K562 (cell line): Measurements from ENCODE around the gene RCC2. TPM values are rescaled to one million over a fixed set of nuclear protein-coding genes. Genes with fewer than 3 reads are reported as not detected.

ENCODE experiments used
- CCNT2 ChIP-seq: IDR thresholded peaks from 2 replicates; pipeline ENCODE4 v1.6.1; 2011; ENCODE audit warnings: borderline replicate concordance, low read depth, mild to moderate bottlenecking, moderate library complexity, mixed read lengths, low read length; ENCODE audit not compliant: insufficient read length; ENCODE audit errors: extremely low read depth
- CREB3 ChIP-seq: fragments of 450-650 bp; conservative IDR thresholded peaks from 2 replicates; pipeline ENCODE4 v1.6.1; 2016; ENCODE audit warnings: missing genetic modification characterization, low read depth, mild to moderate bottlenecking, missing compliant biosample characterization, moderate library complexity
- FOXK2 ChIP-seq, 2 experiments: fragments of 450-650 bp; IDR thresholded peaks in 1 of 2; conservative IDR thresholded peaks in 1 of 2; 2 replicates each; pipeline ENCODE4 v1.6.1; 2016; ENCODE audit warnings: low read depth in 2 of 2, mild to moderate bottlenecking in 1 of 2
- HDAC8 ChIP-seq: fragments of 450-650 bp; IDR thresholded peaks from 2 replicates; pipeline ENCODE4 v1.6.1; 2016; ENCODE audit warnings: mild to moderate bottlenecking, missing genetic modification characterization, moderate library complexity, missing compliant biosample characterization
- HMGN3 ChIP-seq: IDR thresholded peaks from 2 replicates; pipeline ENCODE4 v1.6.1; 2011; ENCODE audit warnings: borderline replicate concordance, low read depth, mild to moderate bottlenecking, mixed read lengths, low read length; ENCODE audit not compliant: insufficient read length; ENCODE audit errors: extremely low read depth
- JUND ChIP-seq, 2 experiments: IDR thresholded peaks; 2 replicates in 1 of 2; 3 replicates in 1 of 2; pipeline ENCODE4 v1.6.1; 2011; ENCODE audit warnings: borderline replicate concordance in 2 of 2, low read depth in 2 of 2, low read length in 2 of 2, improper control_type of control experiment in 1 of 2, missing biosample characterization in 1 of 2, missing genetic modification characterization in 1 of 2, missing genetic modification reagents in 1 of 2
- KHSRP ChIP-seq: fragments of 450-650 bp; IDR thresholded peaks from 2 replicates; pipeline ENCODE4 v1.6.1; 2017
- MYNN ChIP-seq, 2 experiments: sonication (generic); formaldehyde crosslinking in 1 of 2; IDR thresholded peaks; 2 replicates each; pipeline versions ENCODE4 v1.5.0 to v1.6.1; 2016 to 2020; ENCODE audit warnings: antibody characterized with exemption in 1 of 2, missing genetic modification reagents in 1 of 2
- NFRKB ChIP-seq: fragments of 450-650 bp; IDR thresholded peaks from 2 replicates; pipeline ENCODE4 v1.6.1; 2016; ENCODE audit warnings: low read depth
- NR2C1 ChIP-seq, 2 experiments: fragments of 450-650 bp; IDR thresholded peaks; 2 replicates each; pipeline ENCODE4 v1.6.1; 2017; ENCODE audit warnings: mild to moderate bottlenecking in 2 of 2, antibody characterized with exemption in 1 of 2, inconsistent platforms in 1 of 2, missing compliant biosample characterization in 1 of 2, missing genetic modification characterization in 1 of 2
- PHB ChIP-seq: fragments of 250-450 bp; sonication (Bioruptor Pico); IDR thresholded peaks from 2 replicates; pipeline ENCODE4 v1.5.0; 2021
- RAD21 ChIP-seq, 2 experiments: fragments of 250-450 bp in 1 of 2; fragments of 450-650 bp in 1 of 2; sonication (Bioruptor Pico) in 1 of 2; formaldehyde crosslinking in 1 of 2; IDR thresholded peaks in 1 of 2; conservative IDR thresholded peaks in 1 of 2; 2 replicates each; pipeline versions ENCODE4 v1.4.0 to v1.8.0; 2020 to 2022; ENCODE audit warnings: mild to moderate bottlenecking in 2 of 2, moderate library complexity in 1 of 2
- RBM14 ChIP-seq: fragments of 200-400 bp; formaldehyde crosslinking; IDR thresholded peaks from 2 replicates; pipeline ENCODE4 v1.6.1; 2018; ENCODE audit warnings: low read depth, mild to moderate bottlenecking, low read length, moderate library complexity, borderline replicate concordance; ENCODE audit not compliant: insufficient read depth
- RHOXF2B ChIP-seq: fragments of 250-450 bp; sonication (Bioruptor Pico); conservative IDR thresholded peaks from 2 replicates; pipeline ENCODE4 v1.5.1; 2021
- SMARCE1 ChIP-seq: fragments of 450-650 bp; IDR thresholded peaks from 2 replicates; pipeline ENCODE4 v1.7.1; 2016; ENCODE audit warnings: mild to moderate bottlenecking
- SMC3 ChIP-seq: conservative IDR thresholded peaks from 2 replicates; pipeline ENCODE4 v1.6.1; 2011; ENCODE audit warnings: low read depth, low read length, improper control_type of control experiment; ENCODE audit not compliant: insufficient read depth
- SP1 ChIP-seq: sonication (generic); formaldehyde crosslinking; IDR thresholded peaks from 2 replicates; pipeline ENCODE4 v1.8.1; 2022; ENCODE audit warnings: mild to moderate bottlenecking, missing genetic modification reagents
- SREBF1 ChIP-seq: fragments of 150-350 bp; IDR thresholded peaks from 2 replicates; pipeline ENCODE4 v1.6.1; 2014; ENCODE audit warnings: antibody characterized with exemption, low read depth, low read length, borderline replicate concordance
- STAT5A ChIP-seq: IDR thresholded peaks from 2 replicates; pipeline ENCODE4 v1.6.1; 2012; ENCODE audit warnings: low read length, inconsistent platforms, borderline replicate concordance
- TARDBP ChIP-seq: fragments of 450-650 bp; IDR thresholded peaks from 2 replicates; pipeline ENCODE4 v1.6.1; 2016
- XRCC5 ChIP-seq: fragments of 200-400 bp; formaldehyde crosslinking; IDR thresholded peaks from 2 replicates; pipeline ENCODE4 v1.6.1; 2017; ENCODE audit warnings: low read depth, mild to moderate bottlenecking, low read length
- ZBTB26 ChIP-seq: fragments of 450-650 bp; formaldehyde crosslinking; IDR thresholded peaks from 2 replicates; pipeline ENCODE4 v1.4.0; 2022; ENCODE audit warnings: missing genetic modification characterization
- ZBTB34 ChIP-seq: fragments of 250-450 bp; sonication (Bioruptor Pico); IDR thresholded peaks from 2 replicates; pipeline ENCODE4 v1.8.0; 2021; ENCODE audit warnings: mild to moderate bottlenecking, moderate library complexity
- polyA plus RNA-seq, 8 experiments: library from polyadenylated mRNA; depleted of rRNA in 4 of 8; stranded (reverse) in 5 of 8; unstranded in 3 of 8; fragments of >200 nt; fragmentation: Nextera tagmentation in 2 of 8; fragmentation: Illumina TruSeq in 1 of 8; extraction: Ambion mirVana in 2 of 8; extraction: Trizol in 1 of 8; gene quantifications; 2 replicates each; pipeline versions ENCODE4 v1.2.1 to v1.2.3, GENCODE V29; 2011 to 2014; ENCODE audit warnings: inconsistent platforms in 1 of 8, missing spikeins in 1 of 8
- total RNA-seq, 7 experiments: library from RNA; depleted of rRNA in 6 of 7; stranded (reverse); fragments of >200 nt in 6 of 7; fragmentation: Illumina TruSeq in 2 of 7; extraction: Trizol in 2 of 7; gene quantifications; 2 replicates each; pipeline versions ENCODE4 v1.2.1 to v1.2.3, GENCODE V29; 2011 to 2021; ENCODE audit warnings: low replicate concordance in 1 of 7

Gene RCC2
- total and polyA plus RNA-seq, 9 of the 15 experiments (the other 6 are each of a cell fraction or from before 2014, with no cell fraction given), result 31.8 to 292 (median 116) TPM

- TF ChIP-seq ZBTB34 (CRISPR knock-in tag), result no peak
- no peak for TF ChIP-seq TARDBP
- TF ChIP-seq SMC3, result peak; percentile 73
- no peak for TF ChIP-seq SMARCE1
- 0 out of 2 replicates have a peak, but pooled peaks have one; percentile 13 for TF ChIP-seq PHB (CRISPR knock-in tag)
- no peak for TF ChIP-seq NFRKB
- no peak; the same call in 1 of the 2 replicates for TF ChIP-seq NR2C1 (IDR thresholded peaks at IDR 0.05)
- TF ChIP-seq NR2C1 (tag; IDR thresholded peaks at IDR 0.05), result peak; percentile 61
- peak; percentile 18; the same call in 1 of the 2 replicates for TF ChIP-seq SREBF1
- TF ChIP-seq HDAC8 (tag), result no peak
- TF ChIP-seq SP1 (CRISPR knock-in tag), result peak; percentile 29; the same call in 1 of the 2 replicates
- 0 out of 2 replicates have a peak, but pooled peaks have one; percentile 4 for TF ChIP-seq ZBTB26 (CRISPR knock-in tag)
- TF ChIP-seq KHSRP, result peak; percentile 8; the same call in 1 of the 2 replicates
- peak; percentile 45 for TF ChIP-seq CCNT2
- peak; percentile 39 to 69; a peak in 3 of 4 replicates for TF ChIP-seq RAD21 (CRISPR knock-in tag; conservative IDR thresholded peaks at IDR 0.05 in 1 of 2, IDR thresholded peaks at IDR 0.05 in 1 of 2)
- no peak for TF ChIP-seq RBM14
- peak; percentile 76; the same call in 1 of the 2 replicates for TF ChIP-seq XRCC5
- no peak for TF ChIP-seq RHOXF2B (CRISPR knock-in tag)
- no peak for TF ChIP-seq CREB3 (tag)
- no peak for TF ChIP-seq FOXK2 (conservative IDR thresholded peaks at IDR 0.05 in 1 of 2, IDR thresholded peaks at IDR 0.05 in 1 of 2; ENCODE audit: low read depth in 2 of 2)
- peak; percentile 53 for TF ChIP-seq HMGN3
- peak; percentile 27; the same call in 1 of the 2 replicates for TF ChIP-seq JUND (IDR thresholded peaks at IDR 0.05; ENCODE audit: borderline replicate concordance, low read depth, low read length)
- TF ChIP-seq JUND (tag; IDR thresholded peaks at IDR 0.05; ENCODE audit: borderline replicate concordance, low read depth, low read length), result no peak
- peak; percentile 23; the same call in 1 of the 2 replicates for TF ChIP-seq STAT5A
- peak; percentile 91 for TF ChIP-seq MYNN (IDR thresholded peaks at IDR 0.05)
- TF ChIP-seq MYNN (CRISPR knock-in tag; IDR thresholded peaks at IDR 0.05), result no peak
Measured at GRCh38 chr1:17405898-17406759, 33.3 kb downstream of the RCC2 start (continued).
